Measurements from ENCODE around the gene CD2. TPM values are rescaled to one million over a fixed set of nuclear protein-coding genes. Genes with fewer than 3 reads are reported as not detected.

The CD2 gene
- total and polyA plus RNA-seq, 2 donors (not counting 1 experiment from before 2014, with no cell fraction given) = not detected

DNA sequence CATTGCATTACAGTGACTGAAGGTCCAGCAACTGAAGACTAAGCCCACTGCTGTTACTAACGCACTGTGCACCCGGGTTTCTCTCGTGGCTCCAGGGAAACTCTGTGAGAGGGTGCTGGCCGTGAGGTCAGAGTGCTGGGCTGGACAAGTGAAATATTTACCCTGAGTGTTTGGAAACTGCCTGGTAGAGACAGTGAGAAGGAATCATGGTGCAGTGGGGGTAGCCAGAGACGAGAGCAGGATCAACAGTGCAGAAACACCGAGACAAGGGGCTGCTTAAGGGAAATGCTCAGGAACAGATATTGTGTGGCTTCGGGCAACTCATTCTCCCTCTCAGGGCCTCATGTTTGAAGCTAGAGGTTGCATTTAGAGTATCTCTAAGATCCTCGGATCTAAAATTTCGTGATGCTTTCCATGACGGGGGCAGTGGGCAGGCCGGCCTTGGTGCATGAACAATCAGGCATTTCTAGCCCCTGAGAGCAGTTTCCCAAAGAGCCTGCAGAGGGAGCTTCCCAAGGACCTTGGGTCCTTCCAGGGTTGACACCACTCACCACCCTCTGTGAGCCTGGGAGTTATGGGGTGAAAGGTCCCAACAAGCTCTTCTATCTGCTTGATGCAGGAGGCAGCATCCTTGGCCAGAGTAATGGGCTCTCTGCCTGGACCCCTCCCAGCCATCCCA, 9.7 kb downstream of the CD2 start:
- no peaks in the 10 kb centered on the region for H3K79me2 ChIP-seq (ENCODE audit: control insufficient read depth, insufficient read depth, low read length)
- DNase-seq (ENCODE audit: low read depth in 2 of 2) = no peak
- TF ChIP-seq EZH2 (IDR thresholded peaks at IDR 0.05; ENCODE audit: low read length, missing control alignments) = no peak
- TF ChIP-seq, protein P1, sequence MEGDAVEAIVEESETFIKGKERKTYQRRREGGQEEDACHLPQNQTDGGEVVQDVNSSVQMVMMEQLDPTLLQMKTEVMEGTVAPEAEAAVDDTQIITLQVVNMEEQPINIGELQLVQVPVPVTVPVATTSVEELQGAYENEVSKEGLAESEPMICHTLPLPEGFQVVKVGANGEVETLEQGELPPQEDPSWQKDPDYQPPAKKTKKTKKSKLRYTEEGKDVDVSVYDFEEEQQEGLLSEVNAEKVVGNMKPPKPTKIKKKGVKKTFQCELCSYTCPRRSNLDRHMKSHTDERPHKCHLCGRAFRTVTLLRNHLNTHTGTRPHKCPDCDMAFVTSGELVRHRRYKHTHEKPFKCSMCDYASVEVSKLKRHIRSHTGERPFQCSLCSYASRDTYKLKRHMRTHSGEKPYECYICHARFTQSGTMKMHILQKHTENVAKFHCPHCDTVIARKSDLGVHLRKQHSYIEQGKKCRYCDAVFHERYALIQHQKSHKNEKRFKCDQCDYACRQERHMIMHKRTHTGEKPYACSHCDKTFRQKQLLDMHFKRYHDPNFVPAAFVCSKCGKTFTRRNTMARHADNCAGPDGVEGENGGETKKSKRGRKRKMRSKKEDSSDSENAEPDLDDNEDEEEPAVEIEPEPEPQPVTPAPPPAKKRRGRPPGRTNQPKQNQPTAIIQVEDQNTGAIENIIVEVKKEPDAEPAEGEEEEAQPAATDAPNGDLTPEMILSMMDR (conservative IDR thresholded peaks at IDR 0.05 in 1 of 2, IDR thresholded peaks at IDR 0.05 in 1 of 2; ENCODE audit: low read depth in 1 of 2, low read length in 2 of 2) = peak; percentile 12 to 20
- H3K27me3 ChIP-seq (ENCODE audit: control insufficient read depth, insufficient read depth, low read length) = no peaks in the 10 kb centered on the region
- no peak overlapping the region for H2AFZ ChIP-seq (ENCODE audit: low read length)
- H3K36me3 ChIP-seq (ENCODE audit: control insufficient read depth, insufficient read depth, low read length) = no peaks in the 10 kb centered on the region
- H3K4me1 ChIP-seq (ENCODE audit: control insufficient read depth, extremely low read depth, insufficient read depth, low read length) = no peaks in the 10 kb centered on the region
- H3K27ac ChIP-seq (ENCODE audit: insufficient read depth, low read length) = no peak overlapping the region
- no peaks in the 10 kb centered on the region for H4K20me1 ChIP-seq (ENCODE audit: control insufficient read depth, extremely low read depth, insufficient read depth, low read length)
- H3K4me2 ChIP-seq (ENCODE audit: extremely low read depth, insufficient read depth, low read length) = no peak overlapping the region
- no peak overlapping the region for H3K4me3 ChIP-seq (replicated peaks in 1 of 4; ENCODE audit: control extremely low read depth in 1 of 4, insufficient read depth in 1 of 4, low read depth in 3 of 4, low read length in 4 of 4)
- no peak overlapping the region for H3K9ac ChIP-seq (ENCODE audit: insufficient read depth, low read length)
- H3K9me3 ChIP-seq (ENCODE audit: control insufficient read depth, insufficient read depth, low read depth, low read length) = no peaks in the 10 kb centered on the region

DNA sequence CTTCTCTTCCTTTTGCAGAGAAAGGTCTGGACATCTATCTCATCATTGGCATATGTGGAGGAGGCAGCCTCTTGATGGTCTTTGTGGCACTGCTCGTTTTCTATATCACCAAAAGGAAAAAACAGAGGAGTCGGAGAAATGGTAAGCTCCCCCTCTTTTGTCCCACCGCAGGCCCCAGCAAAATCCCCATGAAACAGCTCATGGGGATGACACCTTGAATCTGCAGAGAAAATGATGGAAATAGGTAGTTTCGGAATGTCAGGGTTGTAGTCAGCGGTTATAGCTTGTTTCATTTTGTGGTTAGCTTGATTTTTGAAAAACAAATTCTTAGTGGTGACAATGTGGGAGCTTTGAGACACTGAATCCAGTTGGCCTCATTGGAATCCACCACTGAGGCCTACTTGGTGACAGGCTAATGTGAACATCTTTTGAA, 10.3 kb downstream of the CD2 start:
- no peaks in the 10 kb centered on the region for H3K36me3 ChIP-seq (ENCODE audit: control insufficient read depth, insufficient read depth, low read length)
- H3K9me3 ChIP-seq (ENCODE audit: control insufficient read depth, insufficient read depth, low read depth, low read length) = no peaks in the 10 kb centered on the region
- H3K9ac ChIP-seq (ENCODE audit: insufficient read depth, low read length) = no peak overlapping the region
- no peak overlapping the region for H2AFZ ChIP-seq (ENCODE audit: low read length)
- no peaks in the 10 kb centered on the region for H3K4me1 ChIP-seq (ENCODE audit: control insufficient read depth, extremely low read depth, insufficient read depth, low read length)
- H3K27me3 ChIP-seq (ENCODE audit: control insufficient read depth, insufficient read depth, low read length) = no peaks in the 10 kb centered on the region
- H3K27ac ChIP-seq (ENCODE audit: insufficient read depth, low read length) = no peak overlapping the region
- TF ChIP-seq EZH2 (IDR thresholded peaks at IDR 0.05; ENCODE audit: low read length, missing control alignments) = no peak
- TF ChIP-seq, protein P1 (conservative IDR thresholded peaks at IDR 0.05 in 1 of 2, IDR thresholded peaks at IDR 0.05 in 1 of 2; ENCODE audit: low read depth in 1 of 2, low read length in 2 of 2) = no peak
- no peak overlapping the region for H3K4me3 ChIP-seq (replicated peaks in 1 of 4; ENCODE audit: control extremely low read depth in 1 of 4, insufficient read depth in 1 of 4, low read depth in 3 of 4, low read length in 4 of 4)
- no peaks in the 10 kb centered on the region for H4K20me1 ChIP-seq (ENCODE audit: control insufficient read depth, extremely low read depth, insufficient read depth, low read length)
- no peak for DNase-seq (ENCODE audit: low read depth in 2 of 2)
- H3K4me2 ChIP-seq (ENCODE audit: extremely low read depth, insufficient read depth, low read length) = no peak overlapping the region
- no peaks in the 10 kb centered on the region for H3K79me2 ChIP-seq (ENCODE audit: control insufficient read depth, insufficient read depth, low read length)

DNA sequence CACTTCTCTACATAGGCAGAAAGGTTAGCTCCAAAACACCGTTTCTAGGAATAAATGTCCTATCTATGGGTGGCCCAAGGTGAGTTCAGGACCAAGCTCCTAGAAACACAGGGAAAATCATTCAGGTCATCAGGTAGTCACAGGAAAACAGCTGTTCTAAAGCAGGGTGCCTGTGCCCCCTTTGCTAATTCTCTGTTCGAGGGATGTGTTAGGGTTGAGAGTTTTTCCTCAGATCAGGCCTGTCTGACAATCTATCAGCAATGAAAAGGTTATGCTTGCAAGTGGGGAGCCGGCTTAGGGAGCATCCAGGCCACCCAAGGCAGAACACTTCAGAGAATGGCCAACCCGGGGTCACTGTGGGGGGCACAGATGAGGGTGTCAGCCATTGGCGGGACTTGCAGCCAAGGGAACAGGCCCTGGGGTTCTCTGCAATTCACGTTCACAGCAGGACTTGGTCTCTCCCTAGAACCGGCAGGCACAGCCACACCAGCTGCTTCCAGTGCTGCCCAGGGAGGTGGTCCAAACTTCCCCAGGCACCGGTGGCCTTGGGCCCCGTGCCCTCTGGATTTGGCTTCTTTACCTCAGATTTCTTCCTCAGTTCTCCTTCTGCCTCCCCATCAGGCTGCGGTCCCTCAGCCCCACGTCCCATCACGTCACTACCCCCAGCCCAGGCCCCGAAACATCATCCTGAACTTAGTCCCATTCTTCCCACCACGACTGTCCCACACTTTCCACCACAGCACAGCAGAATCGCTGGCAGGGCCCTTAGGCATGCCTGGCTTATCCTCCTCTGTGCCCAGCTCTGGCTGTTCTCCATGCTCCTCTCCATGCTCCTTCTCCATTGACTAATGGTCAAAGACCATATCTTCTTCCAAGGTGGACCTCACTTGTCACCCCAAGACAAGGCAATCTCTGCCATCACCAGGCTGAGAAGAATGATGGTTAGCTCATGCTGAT, 11.0 kb downstream of the CD2 start:
- H4K20me1 ChIP-seq (ENCODE audit: control insufficient read depth, extremely low read depth, insufficient read depth, low read length) = no peaks in the 10 kb centered on the region
- H3K79me2 ChIP-seq (ENCODE audit: control insufficient read depth, insufficient read depth, low read length) = no peaks in the 10 kb centered on the region
- TF ChIP-seq EZH2 (IDR thresholded peaks at IDR 0.05; ENCODE audit: low read length, missing control alignments) = no peak
- TF ChIP-seq, protein P1 (conservative IDR thresholded peaks at IDR 0.05 in 1 of 2, IDR thresholded peaks at IDR 0.05 in 1 of 2; ENCODE audit: low read depth in 1 of 2, low read length in 2 of 2) = no peak
- no peaks in the 10 kb centered on the region for H3K9me3 ChIP-seq (ENCODE audit: control insufficient read depth, insufficient read depth, low read depth, low read length)
- H2AFZ ChIP-seq (ENCODE audit: low read length) = no peak overlapping the region
- H3K9ac ChIP-seq (ENCODE audit: insufficient read depth, low read length) = no peak overlapping the region
- no peaks in the 10 kb centered on the region for H3K27me3 ChIP-seq (ENCODE audit: control insufficient read depth, insufficient read depth, low read length)
- no peak overlapping the region for H3K4me2 ChIP-seq (ENCODE audit: extremely low read depth, insufficient read depth, low read length)
- no peak overlapping the region for H3K4me3 ChIP-seq (replicated peaks in 1 of 4; ENCODE audit: control extremely low read depth in 1 of 4, insufficient read depth in 1 of 4, low read depth in 3 of 4, low read length in 4 of 4)
- DNase-seq (ENCODE audit: low read depth in 2 of 2) = no peak
- no peaks in the 10 kb centered on the region for H3K36me3 ChIP-seq (ENCODE audit: control insufficient read depth, insufficient read depth, low read length)
- H3K4me1 ChIP-seq (ENCODE audit: control insufficient read depth, extremely low read depth, insufficient read depth, low read length) = no peaks in the 10 kb centered on the region
- no peak overlapping the region for H3K27ac ChIP-seq (ENCODE audit: insufficient read depth, low read length)

Data from fibroblast of lung (primary cell).